ENCODE results near the gene NAA25. TPM values are rescaled to one million over a fixed set of nuclear protein-coding genes. Genes with fewer than 3 reads are reported as not detected.

NAA25 gene
- total and polyA plus RNA-seq, 9 of the 15 experiments (the other 6 are each of a cell fraction or from before 2014, with no cell fraction given): 26.6 to 59.6 (median 48.9) TPM

DNA sequence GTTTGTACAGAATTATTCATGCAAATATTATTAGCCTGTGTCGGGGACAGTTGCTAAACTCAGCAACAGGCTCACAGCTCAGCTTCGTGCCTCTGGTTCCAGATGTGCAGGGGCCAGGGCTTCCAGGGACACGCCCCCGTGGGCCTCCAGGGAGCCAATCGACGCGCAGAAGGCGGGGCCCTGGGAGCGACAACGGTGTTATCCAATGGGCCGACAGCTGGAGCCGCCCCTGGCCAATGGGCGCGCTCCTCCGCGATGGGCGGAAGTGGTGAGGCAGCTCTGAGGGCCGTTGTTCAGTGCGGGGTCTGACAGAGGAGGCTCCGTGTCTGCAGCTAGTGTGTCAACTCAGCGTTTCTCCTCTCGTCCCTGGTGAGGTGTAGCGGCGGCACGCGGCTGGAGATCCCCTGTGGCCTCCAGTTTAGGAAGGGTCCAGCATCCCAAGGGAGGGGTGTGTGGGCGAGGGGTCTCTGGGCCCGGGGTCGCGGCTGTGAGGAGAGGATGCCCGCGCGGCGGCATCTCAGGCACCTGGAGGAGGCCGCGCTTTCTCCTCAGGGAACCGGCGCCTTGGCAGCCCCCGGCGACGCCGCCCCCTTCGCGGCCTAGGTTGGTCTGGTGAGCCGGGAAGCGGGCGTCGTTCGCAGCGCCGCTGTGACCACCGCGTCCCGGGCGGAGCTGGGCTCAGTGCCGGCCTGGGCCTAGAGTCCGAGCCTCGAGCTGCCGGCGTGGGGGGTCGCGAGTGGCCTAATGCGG is 16.8 kb upstream of the NAA25 start, which contains the start of gene TRAFD1 (continued):
- TF ChIP-seq, protein P1, sequence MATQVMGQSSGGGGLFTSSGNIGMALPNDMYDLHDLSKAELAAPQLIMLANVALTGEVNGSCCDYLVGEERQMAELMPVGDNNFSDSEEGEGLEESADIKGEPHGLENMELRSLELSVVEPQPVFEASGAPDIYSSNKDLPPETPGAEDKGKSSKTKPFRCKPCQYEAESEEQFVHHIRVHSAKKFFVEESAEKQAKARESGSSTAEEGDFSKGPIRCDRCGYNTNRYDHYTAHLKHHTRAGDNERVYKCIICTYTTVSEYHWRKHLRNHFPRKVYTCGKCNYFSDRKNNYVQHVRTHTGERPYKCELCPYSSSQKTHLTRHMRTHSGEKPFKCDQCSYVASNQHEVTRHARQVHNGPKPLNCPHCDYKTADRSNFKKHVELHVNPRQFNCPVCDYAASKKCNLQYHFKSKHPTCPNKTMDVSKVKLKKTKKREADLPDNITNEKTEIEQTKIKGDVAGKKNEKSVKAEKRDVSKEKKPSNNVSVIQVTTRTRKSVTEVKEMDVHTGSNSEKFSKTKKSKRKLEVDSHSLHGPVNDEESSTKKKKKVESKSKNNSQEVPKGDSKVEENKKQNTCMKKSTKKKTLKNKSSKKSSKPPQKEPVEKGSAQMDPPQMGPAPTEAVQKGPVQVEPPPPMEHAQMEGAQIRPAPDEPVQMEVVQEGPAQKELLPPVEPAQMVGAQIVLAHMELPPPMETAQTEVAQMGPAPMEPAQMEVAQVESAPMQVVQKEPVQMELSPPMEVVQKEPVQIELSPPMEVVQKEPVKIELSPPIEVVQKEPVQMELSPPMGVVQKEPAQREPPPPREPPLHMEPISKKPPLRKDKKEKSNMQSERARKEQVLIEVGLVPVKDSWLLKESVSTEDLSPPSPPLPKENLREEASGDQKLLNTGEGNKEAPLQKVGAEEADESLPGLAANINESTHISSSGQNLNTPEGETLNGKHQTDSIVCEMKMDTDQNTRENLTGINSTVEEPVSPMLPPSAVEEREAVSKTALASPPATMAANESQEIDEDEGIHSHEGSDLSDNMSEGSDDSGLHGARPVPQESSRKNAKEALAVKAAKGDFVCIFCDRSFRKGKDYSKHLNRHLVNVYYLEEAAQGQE (IDR thresholded peaks at IDR 0.05; ENCODE audit: borderline replicate concordance): no peak
- TF ChIP-seq, protein P1 (CRISPR knock-in tag; IDR thresholded peaks at IDR 0.05; ENCODE audit: low read depth): peak; percentile 37; the same call in 1 of the 2 replicates
- TF ChIP-seq, protein P2, sequence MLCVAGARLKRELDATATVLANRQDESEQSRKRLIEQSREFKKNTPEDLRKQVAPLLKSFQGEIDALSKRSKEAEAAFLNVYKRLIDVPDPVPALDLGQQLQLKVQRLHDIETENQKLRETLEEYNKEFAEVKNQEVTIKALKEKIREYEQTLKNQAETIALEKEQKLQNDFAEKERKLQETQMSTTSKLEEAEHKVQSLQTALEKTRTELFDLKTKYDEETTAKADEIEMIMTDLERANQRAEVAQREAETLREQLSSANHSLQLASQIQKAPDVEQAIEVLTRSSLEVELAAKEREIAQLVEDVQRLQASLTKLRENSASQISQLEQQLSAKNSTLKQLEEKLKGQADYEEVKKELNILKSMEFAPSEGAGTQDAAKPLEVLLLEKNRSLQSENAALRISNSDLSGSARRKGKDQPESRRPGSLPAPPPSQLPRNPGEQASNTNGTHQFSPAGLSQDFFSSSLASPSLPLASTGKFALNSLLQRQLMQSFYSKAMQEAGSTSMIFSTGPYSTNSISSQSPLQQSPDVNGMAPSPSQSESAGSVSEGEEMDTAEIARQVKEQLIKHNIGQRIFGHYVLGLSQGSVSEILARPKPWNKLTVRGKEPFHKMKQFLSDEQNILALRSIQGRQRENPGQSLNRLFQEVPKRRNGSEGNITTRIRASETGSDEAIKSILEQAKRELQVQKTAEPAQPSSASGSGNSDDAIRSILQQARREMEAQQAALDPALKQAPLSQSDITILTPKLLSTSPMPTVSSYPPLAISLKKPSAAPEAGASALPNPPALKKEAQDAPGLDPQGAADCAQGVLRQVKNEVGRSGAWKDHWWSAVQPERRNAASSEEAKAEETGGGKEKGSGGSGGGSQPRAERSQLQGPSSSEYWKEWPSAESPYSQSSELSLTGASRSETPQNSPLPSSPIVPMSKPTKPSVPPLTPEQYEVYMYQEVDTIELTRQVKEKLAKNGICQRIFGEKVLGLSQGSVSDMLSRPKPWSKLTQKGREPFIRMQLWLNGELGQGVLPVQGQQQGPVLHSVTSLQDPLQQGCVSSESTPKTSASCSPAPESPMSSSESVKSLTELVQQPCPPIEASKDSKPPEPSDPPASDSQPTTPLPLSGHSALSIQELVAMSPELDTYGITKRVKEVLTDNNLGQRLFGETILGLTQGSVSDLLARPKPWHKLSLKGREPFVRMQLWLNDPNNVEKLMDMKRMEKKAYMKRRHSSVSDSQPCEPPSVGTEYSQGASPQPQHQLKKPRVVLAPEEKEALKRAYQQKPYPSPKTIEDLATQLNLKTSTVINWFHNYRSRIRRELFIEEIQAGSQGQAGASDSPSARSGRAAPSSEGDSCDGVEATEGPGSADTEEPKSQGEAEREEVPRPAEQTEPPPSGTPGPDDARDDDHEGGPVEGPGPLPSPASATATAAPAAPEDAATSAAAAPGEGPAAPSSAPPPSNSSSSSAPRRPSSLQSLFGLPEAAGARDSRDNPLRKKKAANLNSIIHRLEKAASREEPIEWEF (CRISPR knock-in tag; IDR thresholded peaks at IDR 0.05): no peak
- TF ChIP-seq POLR2AphosphoS5 (IDR thresholded peaks at IDR 0.05; ENCODE audit: control insufficient read depth, insufficient read depth, low read depth, low read length): peak; percentile 93
- TF ChIP-seq NFYB (IDR thresholded peaks at IDR 0.05; ENCODE audit: extremely low read depth, insufficient read length): peak; percentile 96
- no peak for TF ChIP-seq SAFB2 (IDR thresholded peaks at IDR 0.05; ENCODE audit: borderline replicate concordance, low read depth, low read length, severe bottlenecking)
- TF ChIP-seq FOS (IDR thresholded peaks at IDR 0.05; ENCODE audit: extremely low read depth, insufficient read length): peak; percentile 99
- TF ChIP-seq, protein P3, sequence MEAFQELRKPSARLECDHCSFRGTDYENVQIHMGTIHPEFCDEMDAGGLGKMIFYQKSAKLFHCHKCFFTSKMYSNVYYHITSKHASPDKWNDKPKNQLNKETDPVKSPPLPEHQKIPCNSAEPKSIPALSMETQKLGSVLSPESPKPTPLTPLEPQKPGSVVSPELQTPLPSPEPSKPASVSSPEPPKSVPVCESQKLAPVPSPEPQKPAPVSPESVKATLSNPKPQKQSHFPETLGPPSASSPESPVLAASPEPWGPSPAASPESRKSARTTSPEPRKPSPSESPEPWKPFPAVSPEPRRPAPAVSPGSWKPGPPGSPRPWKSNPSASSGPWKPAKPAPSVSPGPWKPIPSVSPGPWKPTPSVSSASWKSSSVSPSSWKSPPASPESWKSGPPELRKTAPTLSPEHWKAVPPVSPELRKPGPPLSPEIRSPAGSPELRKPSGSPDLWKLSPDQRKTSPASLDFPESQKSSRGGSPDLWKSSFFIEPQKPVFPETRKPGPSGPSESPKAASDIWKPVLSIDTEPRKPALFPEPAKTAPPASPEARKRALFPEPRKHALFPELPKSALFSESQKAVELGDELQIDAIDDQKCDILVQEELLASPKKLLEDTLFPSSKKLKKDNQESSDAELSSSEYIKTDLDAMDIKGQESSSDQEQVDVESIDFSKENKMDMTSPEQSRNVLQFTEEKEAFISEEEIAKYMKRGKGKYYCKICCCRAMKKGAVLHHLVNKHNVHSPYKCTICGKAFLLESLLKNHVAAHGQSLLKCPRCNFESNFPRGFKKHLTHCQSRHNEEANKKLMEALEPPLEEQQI (IDR thresholded peaks at IDR 0.05): no peak
- TF ChIP-seq TGIF2 (CRISPR knock-in tag; IDR thresholded peaks at IDR 0.05): peak; percentile 46; the same call in 1 of the 2 replicates
